NOMO-1 (cell line): ENCODE data around the gene MATK.
"Not testable (repeated sequence)": the region's sequence is repeated elsewhere in the genome, so short reads cannot be mapped to it uniquely, and the experiment has no call there.

Experiments used
- DNase-seq, 2 experiments: peaks; one replicate each; lab custom pipeline; 2025; ENCODE audit not compliant: unreplicated experiment in 2 of 2; lab: John Stamatoyannopoulos, UW

The MATK gene

DNA sequence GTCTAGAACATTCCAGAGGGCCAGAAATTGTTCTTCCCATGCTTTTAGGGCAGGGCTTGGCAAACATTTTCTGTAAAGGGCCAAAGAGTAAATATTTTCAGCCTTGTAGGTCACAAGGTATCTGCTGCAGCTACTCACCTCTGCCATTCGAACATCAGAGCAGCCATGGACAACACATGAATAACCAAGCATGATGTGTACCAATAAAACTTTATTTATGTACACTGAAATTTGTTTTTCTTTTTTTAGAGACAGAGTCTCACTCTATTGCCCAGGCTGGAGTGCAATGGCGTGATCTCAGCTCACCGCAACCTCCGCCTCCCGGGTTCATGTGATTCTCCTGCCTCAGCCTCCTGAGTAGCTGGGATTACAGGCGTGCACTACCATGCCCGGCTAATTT is 28.5 kb downstream of the MATK start:
- not testable (repeated sequence) for DNase-seq

- DNase-seq, result no peak
Measured at GRCh38 chr19:3753631-3754410, 32.4 kb downstream of the MATK start.

- DNase-seq, result no peak
Measured at GRCh38 chr19:3752492-3752891, 33.7 kb downstream of the MATK start.

DNA sequence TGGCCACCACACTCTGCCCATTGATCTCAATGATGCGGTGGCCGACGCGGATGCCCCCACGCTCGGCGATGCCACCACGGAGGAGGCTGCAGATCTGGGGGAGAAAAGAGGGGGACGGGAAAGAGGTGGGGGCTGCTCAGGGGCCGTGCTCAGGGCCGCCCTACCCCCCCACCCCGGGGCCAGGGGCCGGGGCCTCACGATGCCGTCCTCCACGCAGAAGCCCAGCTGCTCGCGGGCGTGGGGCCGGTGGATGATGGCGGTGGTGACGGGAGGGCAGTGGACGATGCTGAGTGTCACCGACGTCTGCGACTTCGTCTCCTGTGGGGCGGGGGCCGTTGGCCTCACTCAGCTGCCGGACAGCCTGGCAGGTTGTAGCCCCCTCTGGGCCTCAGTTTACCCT is 34.9 kb downstream of the MATK start:
- no peak for DNase-seq

DNA sequence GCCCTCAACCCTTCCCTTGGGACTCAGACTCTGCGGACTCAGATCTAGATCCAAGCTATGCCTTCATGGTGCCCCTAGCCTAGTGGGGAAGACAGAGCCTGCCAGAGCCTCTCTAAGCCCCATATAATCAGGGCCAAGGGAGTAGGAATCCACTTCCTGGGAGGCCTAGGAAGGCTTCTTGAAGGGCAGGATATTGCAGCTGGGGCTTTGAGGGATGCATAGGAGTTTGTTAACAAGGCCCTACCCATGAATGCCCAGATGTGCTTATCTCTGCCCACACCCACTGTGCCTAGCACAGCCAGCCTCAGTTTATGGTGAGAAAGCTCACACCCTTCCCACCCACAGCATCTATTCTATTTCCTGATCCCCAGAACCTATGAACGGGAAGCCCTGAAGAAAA is 36.0 kb downstream of the MATK start:
- DNase-seq, result no peak

- no peak for DNase-seq
Measured at GRCh38 chr19:3748965-3749364, 37.2 kb downstream of the MATK start.

GRCh38 chr19:3746371-3747056 is 39.7 kb downstream of the MATK start:
- DNase-seq, result no peak

DNA sequence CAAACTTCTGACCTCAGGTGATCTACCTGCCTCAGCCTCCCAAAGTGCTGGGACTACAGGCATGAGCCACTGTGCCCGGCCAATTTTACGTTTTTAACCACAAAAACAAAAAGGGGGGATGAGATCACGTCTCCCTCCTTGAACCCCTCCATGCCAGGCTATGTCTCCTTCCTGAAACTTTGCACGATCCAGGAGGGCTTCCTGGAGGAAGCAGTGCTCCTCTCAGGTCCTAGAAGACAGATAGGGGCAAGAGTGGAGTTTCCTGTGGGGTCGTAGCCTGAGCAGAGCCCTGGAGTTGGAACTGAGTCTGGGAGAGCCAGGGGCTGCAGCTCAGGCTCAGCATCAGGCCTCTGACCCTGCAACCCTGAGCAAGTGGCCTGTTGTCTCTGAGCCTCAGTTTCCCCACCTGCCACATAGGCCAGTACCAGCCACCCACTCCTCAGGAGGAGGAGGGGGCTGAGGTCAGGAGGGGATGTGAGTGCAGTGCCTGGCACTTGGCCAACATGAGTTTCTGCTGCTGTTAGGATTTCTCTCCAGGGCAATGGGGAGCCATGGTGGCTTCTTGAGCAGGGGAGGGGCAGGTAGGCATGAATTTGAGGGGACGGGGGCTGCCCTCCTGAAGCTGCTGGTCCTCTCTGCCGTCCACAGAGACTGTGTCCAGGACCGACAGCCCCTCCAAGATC is 40.7 kb downstream of the MATK start:
- no peak for DNase-seq

DNA sequence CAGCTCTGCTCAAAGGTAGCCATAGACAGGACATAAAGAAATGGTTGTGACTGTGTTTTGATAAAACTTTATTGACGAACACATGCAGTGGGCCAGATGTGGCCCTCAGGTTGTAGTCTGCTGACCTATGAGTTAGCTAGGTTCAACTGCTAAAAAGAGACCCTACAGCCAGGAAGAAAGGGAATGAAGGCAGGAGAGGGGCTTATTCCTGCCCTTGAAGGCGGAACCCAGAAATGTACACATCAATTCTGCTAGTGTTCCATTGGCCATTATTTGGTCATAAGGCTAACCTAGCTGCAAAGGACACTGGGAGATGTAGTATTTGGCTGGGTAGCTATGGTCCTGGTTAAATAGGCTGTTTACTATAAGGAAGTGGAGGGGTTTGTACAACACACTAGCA is 42.7 kb downstream of the MATK start:
- no peak for DNase-seq

- no peak for DNase-seq
Measured at GRCh38 chr19:3740431-3740830, 45.8 kb downstream of the MATK start.

DNA sequence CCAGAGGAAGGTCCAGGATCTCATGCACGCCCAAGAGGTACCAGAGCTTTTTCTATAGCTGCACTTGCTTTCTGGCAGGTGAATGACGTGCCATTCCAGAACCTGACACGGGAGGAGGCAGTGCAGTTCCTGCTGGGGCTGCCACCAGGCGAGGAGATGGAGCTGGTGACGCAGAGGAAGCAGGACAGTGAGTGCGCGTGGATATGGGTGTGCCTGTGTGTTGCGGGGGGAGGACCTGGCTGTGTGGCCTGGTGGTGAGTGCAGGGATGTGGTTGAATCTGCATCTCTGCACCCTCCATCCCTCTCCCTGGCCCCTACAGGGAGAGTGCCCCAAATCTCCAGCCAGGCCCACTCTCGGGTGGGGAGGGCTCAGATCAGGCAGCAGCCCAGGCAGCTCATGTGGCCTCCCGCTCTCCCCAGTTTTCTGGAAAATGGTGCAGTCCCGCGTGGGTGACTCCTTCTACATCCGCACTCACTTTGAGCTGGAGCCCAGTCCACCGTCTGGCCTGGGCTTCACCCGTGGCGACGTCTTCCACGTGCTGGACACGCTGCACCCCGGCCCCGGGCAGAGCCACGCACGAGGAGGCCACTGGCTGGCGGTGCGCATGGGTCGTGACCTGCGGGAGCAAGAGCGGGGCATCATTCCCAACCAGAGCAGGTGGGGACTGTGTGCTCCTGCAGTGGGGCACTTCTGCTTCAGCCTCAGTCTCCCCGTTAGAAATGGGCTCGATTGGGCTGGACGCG is 47.5 kb downstream of the MATK start:
- no peak for DNase-seq

DNA sequence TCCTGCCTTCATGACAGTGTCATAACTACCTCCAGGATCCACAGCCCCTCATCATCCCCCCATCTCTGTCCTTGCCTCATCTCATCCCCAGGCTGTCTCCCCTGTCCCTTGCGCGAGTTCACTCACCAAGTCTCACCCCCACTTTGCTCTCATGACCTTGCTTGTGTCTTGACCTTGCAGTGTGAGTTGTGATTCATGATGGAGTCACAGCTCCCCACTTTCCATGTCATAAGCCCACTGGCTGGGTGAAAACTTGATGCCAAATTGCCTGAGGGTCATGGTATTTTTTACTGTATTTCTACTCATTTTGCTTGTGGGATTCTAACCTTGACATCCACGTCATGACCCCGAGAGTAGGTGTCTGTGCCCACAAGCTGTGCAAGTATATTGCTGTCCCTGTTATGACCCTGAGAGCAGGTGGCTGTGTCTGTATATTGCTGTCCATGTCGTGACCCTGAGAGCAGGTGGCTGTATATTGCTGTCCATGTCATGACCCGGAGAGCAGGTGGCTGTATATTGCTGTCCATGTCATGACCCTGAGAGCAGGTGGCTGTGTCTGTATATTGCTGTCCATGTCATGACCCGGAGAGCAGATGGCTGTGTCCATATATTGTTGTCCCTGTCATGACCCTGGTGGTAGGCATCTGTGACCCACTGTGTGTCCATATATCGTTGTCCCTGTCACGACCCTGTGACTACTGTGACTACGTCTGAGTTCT is 48.5 kb downstream of the MATK start:
- DNase-seq, result no peak

DNA sequence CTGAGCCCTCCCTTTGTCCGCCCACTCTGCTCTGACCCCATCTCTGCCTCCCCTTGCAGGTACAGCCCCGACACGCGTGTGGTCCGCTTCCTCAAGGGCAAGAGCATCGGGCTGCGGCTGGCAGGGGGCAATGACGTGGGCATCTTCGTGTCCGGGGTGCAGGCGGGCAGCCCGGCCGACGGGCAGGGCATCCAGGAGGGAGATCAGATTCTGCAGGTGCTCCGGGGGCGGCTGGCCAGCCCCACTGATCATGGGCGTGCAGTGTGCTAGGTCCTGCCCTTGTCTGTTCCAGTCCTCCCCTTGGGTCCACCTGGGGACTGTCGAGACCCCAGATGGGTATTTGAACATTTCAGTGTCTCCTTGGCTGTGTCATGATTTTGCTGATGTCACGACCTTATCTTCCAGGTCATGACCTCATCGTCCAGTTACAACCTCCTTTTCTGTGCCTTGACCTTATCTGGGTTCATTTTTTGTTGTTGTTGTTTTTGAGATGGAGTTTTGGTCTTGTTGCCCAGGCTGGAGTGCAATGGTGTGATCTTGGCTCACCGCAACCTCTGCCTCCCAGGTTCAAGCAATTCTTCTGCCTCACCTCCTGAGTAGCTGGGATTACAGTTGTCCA is 50.0 kb downstream of the MATK start:
- no peak for DNase-seq

GRCh38 chr19:3734310-3734600 is 51.9 kb downstream of the MATK start:
- no peak for DNase-seq

GRCh38 chr19:3733549-3734309 is 52.5 kb downstream of the MATK start:
- no peak for DNase-seq

DNA sequence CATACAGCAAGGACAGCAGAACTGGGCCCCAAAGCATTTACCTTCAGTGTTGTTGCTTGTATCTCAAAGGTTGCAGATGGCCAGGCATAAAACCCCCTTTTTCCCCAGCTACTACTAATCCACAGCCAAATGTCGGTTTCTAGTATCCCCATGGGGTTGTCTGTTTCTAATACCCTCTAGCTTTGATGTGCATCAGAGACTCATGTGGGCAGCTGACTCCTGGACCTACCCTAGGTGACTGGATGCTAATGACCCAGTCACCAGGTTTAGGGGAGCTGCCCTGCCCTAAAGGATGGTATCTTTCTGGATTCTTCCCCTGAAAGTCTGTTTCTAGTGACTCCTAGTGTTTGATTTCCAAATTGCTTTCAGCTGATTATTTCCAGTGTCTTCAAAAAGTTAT is 54.1 kb downstream of the MATK start:
- DNase-seq, result no peak

DNA sequence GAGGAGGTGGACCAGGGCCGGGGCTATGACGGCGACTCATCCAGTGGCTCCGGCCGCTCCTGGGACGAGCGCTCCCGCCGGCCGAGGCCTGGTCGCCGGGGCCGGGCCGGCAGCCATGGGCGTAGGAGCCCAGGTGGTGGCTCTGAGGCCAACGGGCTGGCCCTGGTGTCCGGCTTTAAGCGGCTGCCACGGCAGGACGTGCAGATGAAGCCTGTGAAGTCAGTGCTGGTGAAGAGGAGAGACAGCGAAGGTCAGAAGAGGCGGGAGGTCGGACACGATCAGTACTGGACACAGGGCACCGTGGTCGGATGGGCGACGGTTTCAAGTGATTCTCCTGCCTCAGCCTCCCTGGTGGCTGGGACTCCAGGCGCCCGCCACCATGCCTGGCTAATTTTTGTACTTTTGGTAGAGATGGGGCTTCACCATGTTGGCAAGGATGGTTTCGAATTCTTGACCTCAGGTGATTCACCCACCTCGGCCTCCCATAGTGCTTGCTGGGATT is 55.7 kb downstream of the MATK start:
- no peak for DNase-seq
